Muscle of leg (tissue), 11 donors: ENCODE data around the gene C2orf49. TPM values are rescaled to one million over a fixed set of nuclear protein-coding genes. Genes with fewer than 3 reads are reported as not detected.

Experiments used
- DNase-seq: peaks from one replicate; pipeline ENCODE4 v3.0.0; 2013
- H3K27ac ChIP-seq: one replicate; pipeline ENCODE4 v1.5.1; 2013; ENCODE audit warnings: mild to moderate bottlenecking, low read length, control low read depth
- H3K27me3 ChIP-seq: one replicate; pipeline ENCODE4 v1.6.1; 2013; ENCODE audit warnings: low read length; ENCODE audit not compliant: control insufficient read depth, insufficient read depth
- H3K36me3 ChIP-seq: one replicate; pipeline ENCODE4 v1.6.1; 2013; ENCODE audit warnings: low read length; ENCODE audit not compliant: control insufficient read depth, insufficient read depth
- H3K4me1 ChIP-seq: one replicate; pipeline ENCODE4 v1.6.1; 2013; ENCODE audit warnings: low read length; ENCODE audit not compliant: control insufficient read depth, insufficient read depth
- H3K4me3 ChIP-seq: one replicate; pipeline ENCODE4 v1.5.1; 2013; ENCODE audit warnings: low read length, control low read depth
- H3K9me3 ChIP-seq: replicated peaks from 2 replicates; pipeline ENCODE4 v1.6.1; 2013; ENCODE audit warnings: low read depth, low read length; ENCODE audit not compliant: control insufficient read depth
- WGBS: methylation state at CpG from one replicate; pipeline ENCODE4 v1.1.5; 2013; ENCODE audit warnings: missing lambda C conversion rate; ENCODE audit not compliant: insufficient coverage; 5-methylcytosine and 5-hydroxymethylcytosine counted together
- polyA plus RNA-seq, 8 donors: library from polyadenylated mRNA; unstranded; fragments of 120-200 nt; gene quantifications; one replicate each; pipeline versions ENCODE4 v1.2.1 to v1.2.3, GENCODE V29; 2013; ENCODE audit warnings: inconsistent platforms in 1 of 8, low replicate concordance in 1 of 8; ENCODE audit not compliant: insufficient read length in 8 of 8, insufficient read depth in 1 of 8
- total RNA-seq: library from RNA; stranded (reverse); fragments of 120-200 nt; gene quantifications from one replicate; pipeline ENCODE4 v1.2.4, GENCODE V29; 2013

The C2orf49 gene
- total and polyA plus RNA-seq, 9 donors, result 11.9 to 19.0 (median 14.9) TPM

GRCh38 chr2:105329197-105329554 lies 8.2 kb upstream of the C2orf49 start:
- Histone ChIP-seq H3K9me3 (no peaks in the 10 kb centered on the region), H3K27ac (peak overlapping the region; percentile 45), H3K4me3 (peak overlapping the region; percentile 50), H3K27me3 (no peaks in the 10 kb centered on the region), H3K36me3 (peaks cover 5% of the 10 kb centered on the region), H3K4me1 (peaks cover 25% of the 10 kb centered on the region)
- 1% methylated on average over 7 of the region's 17 CpGs for WGBS
- DNase-seq, result no peak

GRCh38 chr2:105329561-105330495 lies 7.5 kb upstream of the C2orf49 start, which contains the start of gene TGFBRAP1:
Gene TGFBRAP1, minus strand, starts transcription at chr2:105329735. Its CDS starts 21,434 bp downstream, at chr2:105308301.
- Histone ChIP-seq H3K27me3 (no peaks in the 10 kb centered on the region), H3K4me3 (peak within 1 kb of the TSS; percentile 55), H3K36me3 (peaks cover 9% of the 10 kb centered on the region), H3K27ac (peak within 1 kb of the TSS; percentile 66), H3K9me3 (no peaks in the 10 kb centered on the region), H3K4me1 (peaks cover 24% of the 10 kb centered on the region)
- peak; percentile 79 for DNase-seq
- WGBS, result under 1% methylated on average over 82 of the region's 101 CpGs

GRCh38 chr2:105330681-105331375 lies 6.5 kb upstream of the C2orf49 start:
- no peak for DNase-seq
- 100% methylated on average over 1 of the region's 4 CpGs for WGBS
- Histone ChIP-seq H3K36me3 (peaks cover 9% of the 10 kb centered on the region), H3K9me3 (no peaks in the 10 kb centered on the region), H3K4me3 (no peak overlapping the region), H3K27ac (no peak overlapping the region), H3K27me3 (no peaks in the 10 kb centered on the region), H3K4me1 (peaks cover 19% of the 10 kb centered on the region)

- Histone ChIP-seq H3K27me3 (no peaks in the 10 kb centered on the region), H3K9me3 (no peaks in the 10 kb centered on the region), H3K36me3 (peaks cover 9% of the 10 kb centered on the region), H3K4me1 (peaks cover 16% of the 10 kb centered on the region), H3K27ac (no peak overlapping the region), H3K4me3 (no peak overlapping the region)
- DNase-seq, result no peak
- no CpG with 5 or more reads among the region's 4 CpGs for WGBS
Measured at GRCh38 chr2:105334211-105334610, 3.1 kb upstream of the C2orf49 start.

- no peaks in the 10 kb centered on the region for H3K27me3 ChIP-seq
- no peak for DNase-seq
- no peaks in the 10 kb centered on the region for H3K9me3 ChIP-seq
- H3K4me1 ChIP-seq, result peaks cover 9% of the 10 kb centered on the region
- no CpG with 5 or more reads among the region's 2 CpGs for WGBS
- no peak overlapping the region for H3K4me3 ChIP-seq
- H3K27ac ChIP-seq, result no peak overlapping the region
- peaks cover 14% of the 10 kb centered on the region for H3K36me3 ChIP-seq
Measured at GRCh38 chr2:105335469-105335868, 1.9 kb upstream of the C2orf49 start.

- H3K27ac ChIP-seq, result peak overlapping the region; percentile 88
- H3K9me3 ChIP-seq, result no peaks in the 10 kb centered on the region
- no peaks in the 10 kb centered on the region for H3K27me3 ChIP-seq
- no CpG with 5 or more reads among the region's 7 CpGs for WGBS
- peaks cover 20% of the 10 kb centered on the region for H3K36me3 ChIP-seq
- peak overlapping the region; percentile 75 for H3K4me3 ChIP-seq
- DNase-seq, result no peak
- peaks cover 9% of the 10 kb centered on the region for H3K4me1 ChIP-seq
Measured at GRCh38 chr2:105336786-105337121, 586 bp upstream of the C2orf49 start.

GRCh38 chr2:105338020-105338385 lies 663 bp downstream of the C2orf49 start:
- peak overlapping the region; percentile 65 for H3K27ac ChIP-seq
- peaks cover 27% of the 10 kb centered on the region for H3K36me3 ChIP-seq
- H3K4me1 ChIP-seq, result peaks cover 9% of the 10 kb centered on the region
- no peak for DNase-seq
- WGBS, result 0% methylated on average over 2 of the region's 5 CpGs
- H3K4me3 ChIP-seq, result peak overlapping the region; percentile 75
- no peaks in the 10 kb centered on the region for H3K27me3 ChIP-seq
- no peaks in the 10 kb centered on the region for H3K9me3 ChIP-seq

GRCh38 chr2:105339414-105339813 lies 2.1 kb downstream of the C2orf49 start:
- H3K4me3 ChIP-seq, result no peak overlapping the region
- peaks cover 9% of the 10 kb centered on the region for H3K4me1 ChIP-seq
- no CpG with 5 or more reads among the region's 4 CpGs for WGBS
- H3K36me3 ChIP-seq, result peaks cover 26% of the 10 kb centered on the region
- H3K9me3 ChIP-seq, result no peaks in the 10 kb centered on the region
- H3K27ac ChIP-seq, result no peak overlapping the region
- no peak for DNase-seq
- no peaks in the 10 kb centered on the region for H3K27me3 ChIP-seq

GRCh38 chr2:105344704-105345345 lies 7.5 kb downstream of the C2orf49 start:
- Histone ChIP-seq H3K4me3 (no peak overlapping the region), H3K9me3 (no peaks in the 10 kb centered on the region), H3K4me1 (no peaks in the 10 kb centered on the region), H3K27me3 (no peaks in the 10 kb centered on the region), H3K27ac (no peak overlapping the region), H3K36me3 (peaks cover 41% of the 10 kb centered on the region)
- peak; percentile 61 for DNase-seq
- WGBS, result 88% methylated on average over 2 of the region's 4 CpGs

- H3K4me3 ChIP-seq, result no peak overlapping the region
- peaks cover 34% of the 10 kb centered on the region for H3K36me3 ChIP-seq
- peaks cover 11% of the 10 kb centered on the region for H3K9me3 ChIP-seq
- no peak overlapping the region for H3K27ac ChIP-seq
- H3K27me3 ChIP-seq, result no peaks in the 10 kb centered on the region
- no peaks in the 10 kb centered on the region for H3K4me1 ChIP-seq
- no peak for DNase-seq
- WGBS, result no CpG with 5 or more reads among the region's 1 CpG
Measured at GRCh38 chr2:105357122-105357521, 19.8 kb downstream of the C2orf49 start.
